Cardiac muscle cell (in vitro differentiated cells and primary cell): ENCODE data around the gene MAS1. TPM values are rescaled to one million over a fixed set of nuclear protein-coding genes. Genes with fewer than 3 reads are reported as not detected.
"Not testable (repeated sequence)": the region's sequence is repeated elsewhere in the genome, so short reads cannot be mapped to it uniquely, and the experiment has no call there.

ENCODE experiments used
- DNase-seq, 2 donors: peaks; one replicate each; pipeline versions ENCODE4 v3.0.0 to v3.0.0-alpha.2; 2010 to 2017; ENCODE audit warnings: low read depth in 1 of 2, low spot score in 1 of 2
- H3K27ac ChIP-seq: fragments of 200-600 bp; sonication (generic); 2 replicates; pipeline ENCODE4 v1.5.1; 2016
- H3K27me3 ChIP-seq: fragments of 200-600 bp; sonication (generic); 2 replicates; pipeline ENCODE4 v1.6.0; 2016; ENCODE audit warnings: control low read depth
- H3K36me3 ChIP-seq: fragments of 200-600 bp; sonication (generic); 2 replicates; pipeline ENCODE4 v1.5.1; 2016; ENCODE audit warnings: control low read depth
- H3K4me1 ChIP-seq: fragments of 200-600 bp; sonication (generic); 2 replicates; pipeline ENCODE4 v1.8.1; 2017; ENCODE audit warnings: low read depth, mild to moderate bottlenecking, mixed run types
- H3K4me3 ChIP-seq: fragments of 200-600 bp; sonication (generic); 2 replicates; pipeline ENCODE4 v1.5.1; 2016; ENCODE audit warnings: mild to moderate bottlenecking
- H3K9me3 ChIP-seq: fragments of 200-600 bp; sonication (generic); 2 replicates; pipeline ENCODE4 v1.5.1; 2017; ENCODE audit warnings: low read depth, mild to moderate bottlenecking, control low read depth
- CTCF ChIP-seq: IDR thresholded peaks from 2 replicates; pipeline ENCODE4 v1.5.1; 2012; ENCODE audit warnings: low read depth, mild to moderate bottlenecking, low read length
- polyA plus RNA-seq: library from polyadenylated mRNA; unstranded; fragments of >200 nt; fragmentation: Nextera tagmentation; extraction: Ambion mirVana; gene quantifications from 2 replicates; pipeline ENCODE4 v1.2.1, GENCODE V29; 2016
- total RNA-seq: library from RNA; depleted of rRNA; stranded (reverse); fragments of >200 nt; gene quantifications from 2 replicates; pipeline ENCODE4 v1.2.3, GENCODE V29; 2016

MAS1 gene
- total RNA-seq (not detected in 2 replicates), polyA plus RNA-seq (not detected in 2 replicates)

- TF ChIP-seq CTCF: no peak
- no peaks in the 10 kb centered on the region for H3K9me3 ChIP-seq
Measured at GRCh38 chr6:159890792-159891191, at the start of gene MAS1. MAS1 (plus strand) TSS chr6:159890988; CDS start chr6:159906956, 15,968 bp downstream.

DNA sequence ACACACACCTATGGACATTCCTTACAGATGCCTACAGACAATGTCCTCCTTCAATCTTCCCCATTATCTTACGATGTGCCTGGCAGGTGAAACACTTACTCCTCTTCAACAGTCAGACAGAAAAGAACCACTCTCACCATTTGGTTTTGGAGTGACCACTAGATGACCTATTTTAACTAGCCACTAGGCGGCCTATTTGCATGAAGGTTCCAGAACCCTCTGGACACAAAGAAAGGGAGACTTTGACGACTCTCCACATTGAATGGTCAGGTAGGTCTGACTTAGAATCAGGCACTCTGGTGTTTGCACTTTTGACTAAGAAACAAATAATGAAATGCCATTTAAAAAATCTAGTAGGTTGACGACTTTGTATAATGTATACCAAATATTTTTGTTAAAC is 48.8 kb upstream of the MAS1 start:
- peak; percentile 37 for TF ChIP-seq CTCF
- Histone ChIP-seq H3K4me1 (no peaks in the 10 kb centered on the region), H3K36me3 (no peaks in the 10 kb centered on the region), H3K4me3 (no peak overlapping the region), H3K27ac (no peak overlapping the region), H3K9me3 (no peaks in the 10 kb centered on the region), H3K27me3 (no peaks in the 10 kb centered on the region)
- DNase-seq: peak; percentile 30

More at GRCh38 chr6:159890792-159891191, at the start of gene MAS1:
- DNase-seq: no peak
- Histone ChIP-seq H3K36me3 (no peaks in the 10 kb centered on the region), H3K27ac (no peak within 1 kb of the TSS), H3K4me1 (peaks cover 11% of the 10 kb centered on the region), H3K4me3 (no peak within 1 kb of the TSS), H3K27me3 (no peaks in the 10 kb centered on the region)

GRCh38 chr6:159844737-159845645 is 45.8 kb upstream of the MAS1 start:
- Histone ChIP-seq H3K27me3 (no peaks in the 10 kb centered on the region), H3K36me3 (no peaks in the 10 kb centered on the region), H3K9me3 (no peaks in the 10 kb centered on the region), H3K4me3 (no peak overlapping the region), H3K4me1 (no peaks in the 10 kb centered on the region), H3K27ac (no peak overlapping the region)
- TF ChIP-seq CTCF: no peak
- peak in 1 of 2 donors; percentile 28 for DNase-seq

GRCh38 chr6:159848552-159848951 is 42.2 kb upstream of the MAS1 start:
- not testable (repeated sequence) for H3K9me3 ChIP-seq, H3K36me3 ChIP-seq, H3K4me3 ChIP-seq, H3K27ac ChIP-seq, H3K27me3 ChIP-seq, DNase-seq, H3K4me1 ChIP-seq

DNA sequence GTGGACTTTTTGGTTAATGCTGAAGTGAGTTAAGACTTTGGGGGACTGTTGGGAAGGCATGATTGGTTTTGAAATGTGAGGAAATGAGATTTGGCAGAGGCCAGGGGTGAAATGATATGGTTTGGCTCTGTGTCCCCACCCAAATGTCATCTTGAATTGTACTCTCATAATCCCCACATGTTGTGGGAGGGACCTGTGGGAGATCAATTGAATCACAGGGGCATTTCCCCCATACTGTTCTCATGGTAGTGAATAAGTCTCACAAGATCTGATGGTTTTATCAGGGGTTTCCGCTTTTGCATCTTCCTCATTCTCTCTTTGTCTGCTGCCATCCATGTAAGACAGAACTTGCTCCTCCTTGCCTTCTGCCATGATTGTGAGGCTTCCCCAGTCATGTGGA is 40.9 kb upstream of the MAS1 start:
- H3K9me3 ChIP-seq, H3K27ac ChIP-seq, H3K4me3 ChIP-seq, DNase-seq, H3K36me3 ChIP-seq, H3K4me1 ChIP-seq, H3K27me3 ChIP-seq: not testable (repeated sequence)

- no peaks in the 10 kb centered on the region for H3K4me1 ChIP-seq
- H3K36me3 ChIP-seq: no peaks in the 10 kb centered on the region
- no peaks in the 10 kb centered on the region for H3K9me3 ChIP-seq
- TF ChIP-seq CTCF: peak; percentile 35
- peak in 1 of 2 donors; percentile 51 for DNase-seq
- H3K4me3 ChIP-seq: no peak overlapping the region
- no peaks in the 10 kb centered on the region for H3K27me3 ChIP-seq
- H3K27ac ChIP-seq: no peak overlapping the region
Measured at GRCh38 chr6:159852877-159853276, 37.9 kb upstream of the MAS1 start.
